ENCODE results near the gene TM7SF2. TPM values are rescaled to one million over a fixed set of nuclear protein-coding genes. Genes with fewer than 3 reads are reported as not detected.

TM7SF2 gene
- total RNA-seq, 1 experiment from 2014 or later = 63.8 TPM

- TF ChIP-seq CBFB (CRISPR knock-in tag; IDR thresholded peaks at IDR 0.05; ENCODE audit: low read depth) (0 out of 2 replicates have a peak, but pooled peaks have one; percentile 64), NR2C2 (CRISPR knock-in tag; IDR thresholded peaks at IDR 0.05) (peak; percentile 97), SP1 (CRISPR knock-in tag; conservative IDR thresholded peaks at IDR 0.05) (peak; percentile 85), ZNF232 (CRISPR knock-in tag; IDR thresholded peaks at IDR 0.05) (0 out of 2 replicates have a peak, but pooled peaks have one; percentile 21), TEAD4 (CRISPR knock-in tag; IDR thresholded peaks at IDR 0.05) (peak; percentile 81; the same call in 1 of the 2 replicates), AR (CRISPR knock-in tag; IDR thresholded peaks at IDR 0.05) (peak; percentile 79; the same call in 1 of the 2 replicates), NFATC4 (CRISPR knock-in tag; IDR thresholded peaks at IDR 0.05) (peak; percentile 87), TCF7 (CRISPR knock-in tag; IDR thresholded peaks at IDR 0.05; ENCODE audit: low read depth) (no peak), CREB1 (CRISPR knock-in tag; IDR thresholded peaks at IDR 0.05) (no peak), ATF6 (CRISPR knock-in tag; IDR thresholded peaks at IDR 0.05) (no peak), NR1H2 (CRISPR knock-in tag; IDR thresholded peaks at IDR 0.05) (no peak), MAX (CRISPR knock-in tag; IDR thresholded peaks at IDR 0.05) (peak; percentile 74; the same call in 1 of the 2 replicates)
- TF ChIP-seq, protein P1, sequence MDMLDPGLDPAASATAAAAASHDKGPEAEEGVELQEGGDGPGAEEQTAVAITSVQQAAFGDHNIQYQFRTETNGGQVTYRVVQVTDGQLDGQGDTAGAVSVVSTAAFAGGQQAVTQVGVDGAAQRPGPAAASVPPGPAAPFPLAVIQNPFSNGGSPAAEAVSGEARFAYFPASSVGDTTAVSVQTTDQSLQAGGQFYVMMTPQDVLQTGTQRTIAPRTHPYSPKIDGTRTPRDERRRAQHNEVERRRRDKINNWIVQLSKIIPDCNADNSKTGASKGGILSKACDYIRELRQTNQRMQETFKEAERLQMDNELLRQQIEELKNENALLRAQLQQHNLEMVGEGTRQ (CRISPR knock-in tag; IDR thresholded peaks at IDR 0.05) = no peak
- TF ChIP-seq, protein P2, sequence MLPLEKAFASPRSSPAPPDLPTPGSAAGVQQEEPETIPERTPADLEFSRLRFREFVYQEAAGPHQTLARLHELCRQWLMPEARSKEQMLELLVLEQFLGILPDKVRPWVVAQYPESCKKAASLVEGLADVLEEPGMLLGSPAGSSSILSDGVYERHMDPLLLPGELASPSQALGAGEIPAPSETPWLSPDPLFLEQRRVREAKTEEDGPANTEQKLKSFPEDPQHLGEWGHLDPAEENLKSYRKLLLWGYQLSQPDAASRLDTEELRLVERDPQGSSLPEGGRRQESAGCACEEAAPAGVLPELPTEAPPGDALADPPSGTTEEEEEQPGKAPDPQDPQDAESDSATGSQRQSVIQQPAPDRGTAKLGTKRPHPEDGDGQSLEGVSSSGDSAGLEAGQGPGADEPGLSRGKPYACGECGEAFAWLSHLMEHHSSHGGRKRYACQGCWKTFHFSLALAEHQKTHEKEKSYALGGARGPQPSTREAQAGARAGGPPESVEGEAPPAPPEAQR (CRISPR knock-in tag; IDR thresholded peaks at IDR 0.05) = no peak
- TF ChIP-seq, protein P3, sequence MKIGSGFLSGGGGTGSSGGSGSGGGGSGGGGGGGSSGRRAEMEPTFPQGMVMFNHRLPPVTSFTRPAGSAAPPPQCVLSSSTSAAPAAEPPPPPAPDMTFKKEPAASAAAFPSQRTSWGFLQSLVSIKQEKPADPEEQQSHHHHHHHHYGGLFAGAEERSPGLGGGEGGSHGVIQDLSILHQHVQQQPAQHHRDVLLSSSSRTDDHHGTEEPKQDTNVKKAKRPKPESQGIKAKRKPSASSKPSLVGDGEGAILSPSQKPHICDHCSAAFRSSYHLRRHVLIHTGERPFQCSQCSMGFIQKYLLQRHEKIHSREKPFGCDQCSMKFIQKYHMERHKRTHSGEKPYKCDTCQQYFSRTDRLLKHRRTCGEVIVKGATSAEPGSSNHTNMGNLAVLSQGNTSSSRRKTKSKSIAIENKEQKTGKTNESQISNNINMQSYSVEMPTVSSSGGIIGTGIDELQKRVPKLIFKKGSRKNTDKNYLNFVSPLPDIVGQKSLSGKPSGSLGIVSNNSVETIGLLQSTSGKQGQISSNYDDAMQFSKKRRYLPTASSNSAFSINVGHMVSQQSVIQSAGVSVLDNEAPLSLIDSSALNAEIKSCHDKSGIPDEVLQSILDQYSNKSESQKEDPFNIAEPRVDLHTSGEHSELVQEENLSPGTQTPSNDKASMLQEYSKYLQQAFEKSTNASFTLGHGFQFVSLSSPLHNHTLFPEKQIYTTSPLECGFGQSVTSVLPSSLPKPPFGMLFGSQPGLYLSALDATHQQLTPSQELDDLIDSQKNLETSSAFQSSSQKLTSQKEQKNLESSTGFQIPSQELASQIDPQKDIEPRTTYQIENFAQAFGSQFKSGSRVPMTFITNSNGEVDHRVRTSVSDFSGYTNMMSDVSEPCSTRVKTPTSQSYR (CRISPR knock-in tag; IDR thresholded peaks at IDR 0.05) = no peak
- TF ChIP-seq, protein P4, sequence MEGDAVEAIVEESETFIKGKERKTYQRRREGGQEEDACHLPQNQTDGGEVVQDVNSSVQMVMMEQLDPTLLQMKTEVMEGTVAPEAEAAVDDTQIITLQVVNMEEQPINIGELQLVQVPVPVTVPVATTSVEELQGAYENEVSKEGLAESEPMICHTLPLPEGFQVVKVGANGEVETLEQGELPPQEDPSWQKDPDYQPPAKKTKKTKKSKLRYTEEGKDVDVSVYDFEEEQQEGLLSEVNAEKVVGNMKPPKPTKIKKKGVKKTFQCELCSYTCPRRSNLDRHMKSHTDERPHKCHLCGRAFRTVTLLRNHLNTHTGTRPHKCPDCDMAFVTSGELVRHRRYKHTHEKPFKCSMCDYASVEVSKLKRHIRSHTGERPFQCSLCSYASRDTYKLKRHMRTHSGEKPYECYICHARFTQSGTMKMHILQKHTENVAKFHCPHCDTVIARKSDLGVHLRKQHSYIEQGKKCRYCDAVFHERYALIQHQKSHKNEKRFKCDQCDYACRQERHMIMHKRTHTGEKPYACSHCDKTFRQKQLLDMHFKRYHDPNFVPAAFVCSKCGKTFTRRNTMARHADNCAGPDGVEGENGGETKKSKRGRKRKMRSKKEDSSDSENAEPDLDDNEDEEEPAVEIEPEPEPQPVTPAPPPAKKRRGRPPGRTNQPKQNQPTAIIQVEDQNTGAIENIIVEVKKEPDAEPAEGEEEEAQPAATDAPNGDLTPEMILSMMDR (IDR thresholded peaks at IDR 0.05) = peak; percentile 91
Measured at GRCh38 chr11:65117206-65118096, 5.8 kb downstream of the TM7SF2 start, which contains the start of gene ZNHIT2 (continued).
